Smooth muscle cell of the pulmonary artery (primary cell): Measurements from ENCODE around the gene TIFAB. TPM values are rescaled to one million over a fixed set of nuclear protein-coding genes. Genes with fewer than 3 reads are reported as not detected.

Source experiments
- total RNA-seq: library from RNA; depleted of rRNA; stranded (reverse); fragments of >200 nt; gene quantifications from 2 replicates; pipeline ENCODE4 v1.2.3, GENCODE V29; 2014

TIFAB gene, protein sequence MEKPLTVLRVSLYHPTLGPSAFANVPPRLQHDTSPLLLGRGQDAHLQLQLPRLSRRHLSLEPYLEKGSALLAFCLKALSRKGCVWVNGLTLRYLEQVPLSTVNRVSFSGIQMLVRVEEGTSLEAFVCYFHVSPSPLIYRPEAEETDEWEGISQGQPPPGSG
- total RNA-seq = not detected in 2 replicates

DNA sequence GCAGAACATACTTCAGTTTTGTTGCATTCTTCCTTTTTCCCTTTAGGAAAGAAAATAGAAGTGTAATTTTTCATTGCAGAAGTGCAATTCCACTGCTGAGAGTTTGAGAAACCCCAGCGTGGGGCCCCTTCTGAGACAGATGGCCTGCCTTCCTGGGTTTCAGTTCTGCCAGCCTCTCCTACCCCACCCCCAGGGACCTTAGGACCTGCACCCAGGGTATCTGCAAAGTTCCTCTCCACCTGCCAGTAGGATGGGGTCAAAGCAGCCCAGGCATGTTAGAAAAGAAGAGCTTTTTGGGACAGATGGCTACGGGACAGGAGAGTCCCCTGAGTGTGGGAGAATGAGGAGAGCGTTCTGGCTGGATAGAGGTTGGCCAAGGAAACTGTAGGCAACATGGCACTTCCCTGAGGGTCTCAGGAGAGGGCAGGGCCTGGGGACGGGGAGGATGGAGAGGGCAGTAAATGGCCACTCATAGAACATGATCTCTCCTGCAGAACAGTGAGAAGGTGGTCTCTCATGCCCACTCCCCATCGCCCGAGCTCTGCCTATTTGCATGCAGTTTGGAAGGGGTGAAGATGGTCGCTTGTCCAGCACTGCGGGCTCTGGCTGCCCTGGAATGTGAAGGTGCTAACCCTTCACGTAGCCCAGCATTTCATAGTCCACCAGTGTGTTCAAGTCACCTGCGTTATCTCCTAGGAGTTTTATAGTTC, at the start of gene TIFAB:
TIFAB (minus strand) TSS at position 31 of the 710 bp plus-strand sequence. CDS start 2,412 bp downstream, outside the sequence.

DNA sequence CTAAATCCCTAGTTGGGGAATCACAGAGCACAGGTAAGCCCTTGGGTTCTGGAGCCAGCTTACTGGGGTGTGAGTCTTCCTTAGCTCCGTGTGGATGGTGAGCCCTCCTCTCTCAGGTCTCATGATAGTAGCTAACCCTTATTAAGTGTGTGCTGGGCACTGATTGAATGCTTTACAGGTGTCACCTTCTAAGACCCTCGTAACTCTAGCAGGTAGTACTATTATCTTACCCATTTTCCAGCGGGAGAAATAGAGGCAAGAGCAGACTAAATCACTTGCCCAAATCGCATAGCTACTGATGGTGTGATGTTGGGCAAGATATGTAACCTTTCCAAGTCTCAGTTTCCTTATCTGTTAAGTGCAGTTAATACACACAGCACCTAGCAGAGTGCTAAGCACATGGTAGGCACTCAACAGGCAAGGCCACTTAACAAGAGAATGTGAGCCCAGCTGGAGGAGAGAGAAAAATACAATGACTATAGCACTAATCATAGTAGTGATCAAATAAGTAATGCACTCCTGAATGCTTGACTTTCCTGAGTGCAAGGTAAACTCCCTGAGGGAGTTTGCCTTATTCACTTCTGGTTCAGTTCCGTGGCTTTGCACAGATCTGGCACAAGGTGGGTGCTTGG, 4.7 kb downstream of the TIFAB start, which contains the start of gene DCANP1:
DCANP1 (minus strand) TSS at position 51 of the 632 bp plus-strand sequence. CDS start 240 bp downstream, outside the sequence.

DNA sequence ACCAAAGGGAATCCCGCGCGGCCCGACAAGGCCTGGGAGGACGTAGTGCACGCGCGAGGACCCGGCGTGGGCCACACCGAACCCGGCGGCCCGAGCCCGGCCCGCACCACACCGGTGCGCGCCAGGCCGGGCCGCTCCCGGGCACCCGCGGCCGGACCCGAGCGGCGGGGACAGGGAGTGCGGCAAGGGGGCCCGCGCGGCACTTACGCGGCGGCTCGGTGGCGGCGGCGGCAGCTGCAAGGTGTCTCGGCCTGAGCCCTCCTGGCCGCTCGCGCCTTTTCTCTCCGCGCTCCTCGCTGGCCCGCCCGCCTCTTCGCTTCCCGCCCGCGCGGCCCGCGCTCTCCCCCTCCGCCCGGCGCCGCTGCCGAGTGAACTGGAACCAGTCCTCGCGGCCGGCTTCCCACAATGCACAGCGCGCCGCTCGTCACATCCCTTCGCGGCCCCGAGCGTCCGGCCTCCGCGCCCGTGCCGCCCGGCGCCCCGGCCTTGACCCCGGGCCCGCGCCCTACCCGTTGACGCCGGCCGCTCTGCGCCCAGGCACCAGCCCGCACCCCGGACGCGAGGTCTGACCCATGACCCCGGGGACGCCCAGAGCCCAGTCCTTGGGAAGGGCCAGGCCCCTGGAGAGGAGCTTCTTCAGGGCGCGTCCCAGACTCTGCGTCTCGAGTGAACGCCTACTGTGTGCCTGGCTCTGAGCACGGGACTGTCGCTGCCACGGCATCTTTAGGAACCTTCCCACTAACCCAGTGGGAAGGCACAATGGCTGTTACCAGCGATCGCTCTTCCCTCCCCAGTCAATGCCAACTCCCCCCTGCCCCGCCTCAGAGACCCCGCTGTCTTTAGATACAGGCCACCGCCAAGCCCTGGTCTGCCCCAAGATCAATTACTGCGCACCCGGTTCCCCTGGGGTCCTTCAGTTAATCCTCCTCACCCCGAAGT, 53.0 kb downstream of the TIFAB start, which contains the start of gene MACROH2A1:
MACROH2A1 (minus strand) TSS at position 377 of the 939 bp plus-strand sequence. CDS start 10,138 bp downstream, outside the sequence.

Other genes starting within 250 kb of the TIFAB start
- gene MACROH2A1, start 53.1 kb downstream of the TIFAB start, total RNA-seq = 148 and 166 TPM in 2 replicates
- gene DCANP1, start 5.0 kb downstream of the TIFAB start, total RNA-seq = not detected in 2 replicates
- gene NEUROG1, start 83.6 kb upstream of the TIFAB start, total RNA-seq = not detected in 2 replicates
- 0.26 TPM in 1 of 2 replicates, not detected in the other for gene CXCL14, start 126.6 kb upstream of the TIFAB start, total RNA-seq